Measurements from ENCODE around the gene CDH4.

DNA sequence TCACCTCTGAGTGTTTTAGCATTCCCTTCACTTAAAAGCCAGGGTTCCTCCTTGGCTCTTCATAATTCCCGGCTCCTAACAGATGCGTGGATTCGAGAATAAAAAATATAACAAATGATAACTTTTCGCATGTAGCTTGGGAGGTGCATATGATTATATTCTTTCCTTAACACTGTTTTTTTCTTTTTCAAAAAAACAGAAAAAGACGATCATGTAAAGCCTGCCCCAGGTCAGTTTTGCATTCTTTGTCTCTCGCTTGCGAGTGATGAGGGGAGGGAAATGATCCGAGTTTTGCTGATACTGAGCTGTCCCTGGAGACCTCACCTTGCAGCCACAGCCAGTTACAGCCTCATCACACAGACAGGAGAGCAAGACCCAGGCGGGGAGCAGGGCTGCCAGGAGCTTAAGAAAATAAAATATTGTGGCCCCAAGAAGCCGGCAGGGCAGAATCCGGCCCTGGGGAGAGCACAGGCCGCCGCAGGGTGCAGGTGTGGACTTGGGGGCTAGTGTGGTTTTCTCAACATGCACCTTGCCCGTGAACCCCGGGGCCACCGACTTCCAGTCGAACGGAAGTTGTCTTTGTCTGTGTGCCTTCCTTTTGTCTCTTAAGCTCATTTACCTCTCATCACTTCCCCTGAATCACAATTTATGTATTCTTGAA is 511.8 kb downstream of the CDH4 start:
- TF ChIP-seq CTCF (optimal IDR thresholded peaks at IDR 0.05 in 1 of 3, IDR thresholded peaks at IDR 0.05 in 1 of 3, conservative IDR thresholded peaks at IDR 0.05 in 1 of 3; ENCODE audit: extremely low read depth in 1 of 3, insufficient read depth in 2 of 3, low read length in 3 of 3) (no peak), EZH2 (IDR thresholded peaks at IDR 0.05; ENCODE audit: low read length) (no peak)

Measured in keratinocyte (primary cell).